Stomach (tissue), 9 donors: Measurements from ENCODE around the gene CNGA2. TPM values are rescaled to one million over a fixed set of nuclear protein-coding genes. Genes with fewer than 3 reads are reported as not detected.

ENCODE experiments used
- DNase-seq, 2 donors: peaks; one replicate each; pipeline versions ENCODE4 v3.0.0 to v3.0.0-alpha.2; 2013 to 2019
- H3K27ac ChIP-seq, 5 donors: fragments of 200-600 bp in 4 of 5; sonication (generic) in 4 of 5; one replicate each; pipeline ENCODE4 v1.5.1; 2013 to 2019; ENCODE audit warnings: mild to moderate bottlenecking in 1 of 5, moderate library complexity in 1 of 5
- H3K27me3 ChIP-seq, 3 donors: fragments of 200-600 bp; sonication (generic); one replicate each; pipeline ENCODE4 v1.5.1; 2017 to 2019; ENCODE audit warnings: mixed run types in 1 of 3
- H3K36me3 ChIP-seq, 4 donors: fragments of 200-600 bp; sonication (generic); 1 replicate in 3 of 4; 2 replicates in 1 of 4; pipeline ENCODE4 v1.5.1; 2016 to 2019
- H3K4me1 ChIP-seq, 4 donors: fragments of 200-600 bp; sonication (generic); one replicate each; pipeline ENCODE4 v1.5.1; 2016 to 2019
- H3K4me3 ChIP-seq, 4 donors: fragments of 200-600 bp; sonication (generic) in 3 of 4; one replicate each; pipeline ENCODE4 v1.5.1; 2016 to 2019; ENCODE audit warnings: mild to moderate bottlenecking in 1 of 4
- H3K9me3 ChIP-seq, 4 donors: fragments of 200-600 bp; sonication (generic); one replicate each; pipeline ENCODE4 v1.5.1; 2016 to 2019
- POLR2AphosphoS5 ChIP-seq, 3 donors: sonication (generic); formaldehyde crosslinking; IDR thresholded peaks; one replicate each; pipeline ENCODE4 v1.6.1; 2016; ENCODE audit warnings: antibody characterized with exemption in 3 of 3
- WGBS, 5 donors: extraction: QIAGEN DNeasy Blood & Tissue Kit in 3 of 5; methylation state at CpG; one replicate each; pipeline versions ENCODE4 v1.1.5 to v1.1.7; 2013 to 2018; 5-methylcytosine and 5-hydroxymethylcytosine counted together
- intact Hi-C: fragments of 100-400 bp; cut with DNase I; formaldehyde crosslinking; loops from one replicate; pipeline ENCODE4 v1.15.1; 2023; ENCODE audit warnings: low total_unique reads
- polyA plus RNA-seq, 3 donors: library from polyadenylated mRNA; stranded (reverse); fragments of 200-250 nt; gene quantifications; one replicate each; pipeline ENCODE4 v1.2.3, GENCODE V29; 2013
- total RNA-seq, 5 donors: library from RNA; depleted of rRNA; stranded (reverse); fragments of >200 nt; gene quantifications; one replicate each; pipeline versions ENCODE4 v1.1.0 to v1.2.3, GENCODE V29; 2014 to 2016
- TF ChIP-seq, protein P1 (sequence below), 7 experiments: fragments of 450-650 bp in 4 of 7; fragments of 200-600 bp in 3 of 7; sonication (generic) in 3 of 7; IDR thresholded peaks; one replicate each; pipeline ENCODE4 v1.5.1; 2016 to 2019; ENCODE audit warnings: antibody characterized with exemption in 7 of 7, control low read depth in 2 of 7, mild to moderate bottlenecking in 1 of 7
- donor health status: healthy with polysubstance abuse.
- donor health status: Bipolar disorder and iron deficiency.
- donor health status: healthy.

CNGA2 gene
- total and polyA plus RNA-seq, 8 donors: not detected

DNA sequence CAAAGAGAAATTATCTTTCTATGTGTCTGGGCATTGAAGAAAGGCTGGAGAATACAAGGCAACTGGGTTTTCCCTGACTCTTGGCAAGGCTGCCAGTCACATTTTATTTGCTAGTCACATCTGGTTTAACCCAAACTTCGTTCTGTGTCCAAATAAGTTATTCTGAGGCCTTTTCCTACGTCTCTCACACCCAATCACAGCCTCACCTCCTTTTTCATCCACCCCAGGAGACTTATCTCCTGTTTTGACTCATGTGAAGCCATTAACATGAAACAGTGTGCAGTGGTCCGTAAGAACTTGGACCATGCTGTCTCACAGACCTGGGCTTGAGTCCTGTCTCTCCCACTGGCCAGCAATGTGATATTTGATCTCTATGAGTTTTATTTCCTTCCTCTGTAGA lies 59.3 kb downstream of the CNGA2 start:
- H3K36me3 ChIP-seq: no peaks in the 10 kb centered on the region
- TF ChIP-seq, protein P1, sequence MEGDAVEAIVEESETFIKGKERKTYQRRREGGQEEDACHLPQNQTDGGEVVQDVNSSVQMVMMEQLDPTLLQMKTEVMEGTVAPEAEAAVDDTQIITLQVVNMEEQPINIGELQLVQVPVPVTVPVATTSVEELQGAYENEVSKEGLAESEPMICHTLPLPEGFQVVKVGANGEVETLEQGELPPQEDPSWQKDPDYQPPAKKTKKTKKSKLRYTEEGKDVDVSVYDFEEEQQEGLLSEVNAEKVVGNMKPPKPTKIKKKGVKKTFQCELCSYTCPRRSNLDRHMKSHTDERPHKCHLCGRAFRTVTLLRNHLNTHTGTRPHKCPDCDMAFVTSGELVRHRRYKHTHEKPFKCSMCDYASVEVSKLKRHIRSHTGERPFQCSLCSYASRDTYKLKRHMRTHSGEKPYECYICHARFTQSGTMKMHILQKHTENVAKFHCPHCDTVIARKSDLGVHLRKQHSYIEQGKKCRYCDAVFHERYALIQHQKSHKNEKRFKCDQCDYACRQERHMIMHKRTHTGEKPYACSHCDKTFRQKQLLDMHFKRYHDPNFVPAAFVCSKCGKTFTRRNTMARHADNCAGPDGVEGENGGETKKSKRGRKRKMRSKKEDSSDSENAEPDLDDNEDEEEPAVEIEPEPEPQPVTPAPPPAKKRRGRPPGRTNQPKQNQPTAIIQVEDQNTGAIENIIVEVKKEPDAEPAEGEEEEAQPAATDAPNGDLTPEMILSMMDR (IDR thresholded peaks at IDR 0.05): no peak
- no peak for TF ChIP-seq POLR2AphosphoS5 (IDR thresholded peaks at IDR 0.05)
- no peaks in the 10 kb centered on the region for H3K9me3 ChIP-seq
- H3K4me3 ChIP-seq: no peak overlapping the region
- H3K4me1 ChIP-seq: peaks cover 0 to 8% (median 0%) of the 10 kb centered on the region in 4 donors
- no peak for DNase-seq
- no peak overlapping the region for H3K27ac ChIP-seq
- intact Hi-C loops: no loop called here
- peaks cover 0 to 5% (median 0%) of the 10 kb centered on the region in 3 donors for H3K27me3 ChIP-seq
- WGBS, 5 donors: 34 to 67% (median 61%) methylated on average over 3 of the region's 3 CpGs

Other genes starting within 250 kb of the CNGA2 start
- gene PASD1, start 171.1 kb upstream of the CNGA2 start, total RNA-seq: not detected
- not detected for gene PASD1, start 171.1 kb upstream of the CNGA2 start, polyA plus RNA-seq
- 1 to 10 TPM in 1 of 5 donors, under 1 TPM in 1, not detected in 3; 0.14 to 7.3 TPM for gene PRRG3, start 39.3 kb upstream of the CNGA2 start, total RNA-seq
- gene PRRG3, start 39.3 kb upstream of the CNGA2 start, polyA plus RNA-seq: under 1 TPM; 0.10 to 0.15 (median 0.12) TPM
- not detected for gene FATE1, start 18.7 kb upstream of the CNGA2 start, total RNA-seq
- gene FATE1, start 18.7 kb upstream of the CNGA2 start, polyA plus RNA-seq: under 1 TPM in 1 of 3 donors, not detected in 2; 0.31 TPM
- gene MAGEA4, start 178.1 kb downstream of the CNGA2 start, total RNA-seq: not detected
- gene MAGEA4, start 178.1 kb downstream of the CNGA2 start, polyA plus RNA-seq: not detected
- gene GABRE, start 239.9 kb downstream of the CNGA2 start, total RNA-seq: 1,000 to 10,000 TPM in 1 of 5 donors, 10 to 100 TPM in 2, 1 to 10 TPM in 2; 6.2 to 1,253 (median 11.9) TPM
- 10 to 100 TPM in 1 of 3 donors, under 1 TPM in 2; 0.37 to 29.4 (median 0.61) TPM for gene GABRE, start 239.9 kb downstream of the CNGA2 start, polyA plus RNA-seq